Measurements from ENCODE around the gene MSLN.

DNA sequence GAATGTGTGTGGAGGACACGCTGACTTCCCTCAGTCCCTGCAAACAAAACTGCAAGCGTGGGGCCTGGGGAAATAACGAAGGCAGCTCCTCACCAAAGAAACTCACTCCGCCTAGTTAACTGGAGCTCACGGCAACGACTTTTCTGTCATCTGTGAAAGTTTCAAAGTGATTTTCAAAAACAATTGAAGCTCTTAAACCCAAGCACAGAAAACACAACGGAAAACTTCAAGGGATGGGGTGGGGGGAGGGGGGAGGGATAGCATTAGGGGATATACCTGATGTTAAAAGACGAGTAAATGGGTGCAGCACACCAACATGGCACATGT lies 43.2 kb downstream of the MSLN start:
- TF ChIP-seq, protein P1, sequence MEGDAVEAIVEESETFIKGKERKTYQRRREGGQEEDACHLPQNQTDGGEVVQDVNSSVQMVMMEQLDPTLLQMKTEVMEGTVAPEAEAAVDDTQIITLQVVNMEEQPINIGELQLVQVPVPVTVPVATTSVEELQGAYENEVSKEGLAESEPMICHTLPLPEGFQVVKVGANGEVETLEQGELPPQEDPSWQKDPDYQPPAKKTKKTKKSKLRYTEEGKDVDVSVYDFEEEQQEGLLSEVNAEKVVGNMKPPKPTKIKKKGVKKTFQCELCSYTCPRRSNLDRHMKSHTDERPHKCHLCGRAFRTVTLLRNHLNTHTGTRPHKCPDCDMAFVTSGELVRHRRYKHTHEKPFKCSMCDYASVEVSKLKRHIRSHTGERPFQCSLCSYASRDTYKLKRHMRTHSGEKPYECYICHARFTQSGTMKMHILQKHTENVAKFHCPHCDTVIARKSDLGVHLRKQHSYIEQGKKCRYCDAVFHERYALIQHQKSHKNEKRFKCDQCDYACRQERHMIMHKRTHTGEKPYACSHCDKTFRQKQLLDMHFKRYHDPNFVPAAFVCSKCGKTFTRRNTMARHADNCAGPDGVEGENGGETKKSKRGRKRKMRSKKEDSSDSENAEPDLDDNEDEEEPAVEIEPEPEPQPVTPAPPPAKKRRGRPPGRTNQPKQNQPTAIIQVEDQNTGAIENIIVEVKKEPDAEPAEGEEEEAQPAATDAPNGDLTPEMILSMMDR (IDR thresholded peaks at IDR 0.05 in 8 of 11, conservative IDR thresholded peaks at IDR 0.05 in 3 of 11), result no peak
- TF ChIP-seq POLR2A (IDR thresholded peaks at IDR 0.05) (no peak), POLR2AphosphoS5 (IDR thresholded peaks at IDR 0.05) (no peak)

Measured in spleen (tissue), 7 donors.